Measurements from ENCODE around the gene CACTIN.
A peak's percentile ranks its signal among the peaks of the same experiment; 100 is the strongest.
"Not testable (repeated sequence)": the region's sequence is repeated elsewhere in the genome, so short reads cannot be mapped to it uniquely, and the experiment has no call there.

Gene CACTIN

DNA sequence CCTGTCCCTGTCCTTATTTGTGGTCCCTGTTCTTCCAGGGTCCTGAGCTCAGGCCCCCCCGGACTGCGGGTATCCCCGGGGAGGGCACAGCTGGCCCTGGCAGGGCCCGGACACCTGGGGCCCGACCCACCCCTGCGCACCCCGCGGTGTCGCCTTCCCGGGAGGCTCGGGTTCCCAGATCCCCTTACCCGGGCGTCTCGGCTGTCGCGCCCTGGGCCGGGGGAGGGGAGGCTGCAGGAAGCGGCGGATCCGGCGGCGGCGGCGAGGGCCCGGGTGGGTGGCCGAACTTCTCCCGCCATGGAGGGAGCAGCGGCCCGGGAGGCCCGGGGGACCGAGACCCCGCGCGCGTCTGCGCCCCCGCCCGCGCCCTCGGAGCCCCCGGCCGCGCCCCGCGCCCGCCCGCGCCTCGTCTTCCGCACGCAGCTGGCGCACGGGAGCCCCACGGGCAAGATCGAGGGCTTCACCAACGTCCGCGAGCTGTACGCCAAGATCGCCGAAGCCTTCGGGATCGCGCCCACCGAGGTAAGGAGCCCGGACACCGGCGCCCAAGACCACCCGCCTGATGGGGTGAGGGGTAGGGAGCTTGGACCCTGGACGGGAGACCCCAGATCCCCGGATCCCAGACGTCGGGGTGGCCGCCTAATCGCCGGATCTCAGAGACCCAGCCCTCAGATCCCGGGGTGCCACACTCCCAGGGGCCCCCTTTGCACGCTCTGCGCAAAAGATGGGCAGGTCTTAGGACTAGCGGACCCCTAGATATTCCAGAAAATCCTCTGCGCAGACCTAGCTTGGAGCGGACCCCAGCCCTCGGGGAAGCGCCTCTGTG is 41.1 kb downstream of the CACTIN start, which contains the start of gene GIPC3:
Gene GIPC3, plus strand, starts transcription at position 178 of the 826 bp plus-strand sequence. Its CDS starts 120 bp downstream, at position 298.
- peak in 1 of 3 donors; percentile 38 for DNase-seq

GRCh38 chr19:3584036-3584802 is 42.4 kb downstream of the CACTIN start:
- DNase-seq = not testable (repeated sequence)

- DNase-seq = not testable (repeated sequence)
These were observed 44.8 kb downstream of the CACTIN start for GRCh38 chr19:3581792-3582191.

DNA sequence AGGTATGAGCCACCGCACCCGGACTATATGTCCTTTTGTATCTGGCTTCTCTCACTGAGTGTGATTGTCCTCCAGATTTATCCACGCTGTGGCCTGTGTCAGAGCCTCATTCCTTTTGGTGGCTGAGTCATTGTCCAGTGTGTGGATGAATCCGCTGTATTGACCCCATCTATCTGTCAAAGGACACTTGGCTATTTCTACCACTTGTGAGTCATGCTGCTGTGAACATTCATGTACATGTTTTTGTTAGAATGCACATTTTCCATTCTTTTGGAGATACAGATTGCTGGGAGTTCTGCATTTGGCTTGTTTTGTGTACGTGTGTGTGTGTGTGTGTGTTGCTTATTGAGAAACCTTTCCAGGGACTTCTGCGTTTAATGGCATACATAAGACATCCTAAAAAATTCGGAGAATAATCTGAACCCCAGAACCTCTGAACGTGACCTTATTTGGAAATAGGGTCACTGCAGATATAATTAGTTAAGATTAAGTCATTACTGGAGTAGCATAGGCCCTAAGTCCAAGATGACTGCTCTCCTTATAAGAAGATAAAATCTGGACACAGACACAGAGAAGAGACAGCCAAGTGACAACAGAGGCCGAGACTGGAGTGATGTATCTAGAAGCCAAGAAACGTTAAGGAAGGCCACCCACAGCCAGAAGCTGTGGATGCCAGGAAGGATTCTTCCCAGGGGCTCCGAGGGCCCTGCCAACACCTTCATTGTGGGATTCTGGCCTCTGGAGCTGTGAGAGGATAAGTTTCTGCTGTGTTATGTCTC is 46.2 kb downstream of the CACTIN start:
- peak; percentile 79 to 92 (median 91) for DNase-seq

DNA sequence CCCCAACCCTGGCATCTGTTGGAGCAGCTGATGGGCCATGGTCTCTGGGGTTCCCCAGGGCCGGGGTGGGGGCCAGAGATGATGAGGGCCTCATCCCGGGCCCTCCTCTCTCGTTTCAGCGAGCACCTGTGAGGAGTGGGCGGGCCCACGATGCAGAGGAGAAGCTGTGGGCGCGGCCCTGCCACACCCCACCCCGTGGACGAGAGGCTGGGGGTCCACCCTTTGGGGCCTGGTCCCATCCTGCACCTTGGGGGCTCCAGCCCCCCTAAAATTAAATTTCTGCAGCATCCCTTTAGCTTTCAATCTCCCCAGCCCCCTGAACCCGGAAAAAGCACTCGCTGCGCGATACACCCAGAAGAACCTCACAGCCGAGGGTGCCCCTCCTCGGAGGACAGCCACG is 48.2 kb downstream of the CACTIN start:
- no peak for DNase-seq

DNA sequence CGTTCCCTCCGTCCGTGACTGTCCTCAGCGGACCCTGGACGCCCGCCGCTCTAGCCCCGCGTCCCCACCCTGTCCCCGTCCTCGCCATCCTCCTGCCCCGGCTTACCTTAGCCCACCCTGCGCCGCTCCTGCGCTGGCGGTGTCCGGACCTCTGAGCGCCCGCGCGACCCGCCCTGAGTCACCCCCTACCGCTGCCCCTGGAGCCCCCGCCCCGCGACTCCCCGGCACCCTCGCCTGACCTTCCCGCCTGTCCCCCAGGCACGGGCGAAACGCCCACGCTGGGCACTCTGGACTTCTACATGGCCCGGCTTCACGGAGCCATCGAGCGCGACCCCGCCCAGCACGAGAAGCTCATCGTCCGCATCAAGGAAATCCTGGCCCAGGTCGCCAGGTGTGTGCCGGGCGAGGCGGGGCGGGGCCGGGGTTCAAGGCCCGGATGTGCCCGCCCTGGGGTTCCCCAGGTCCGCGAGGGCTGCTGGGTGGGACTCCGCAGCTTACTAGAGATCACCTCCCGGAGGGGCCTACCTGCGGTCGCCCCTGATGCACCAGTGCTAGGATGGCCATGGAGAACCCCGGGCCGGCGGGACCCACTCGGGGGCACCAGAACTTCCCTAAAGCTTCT is 48.8 kb downstream of the CACTIN start:
- no peak for DNase-seq

DNA sequence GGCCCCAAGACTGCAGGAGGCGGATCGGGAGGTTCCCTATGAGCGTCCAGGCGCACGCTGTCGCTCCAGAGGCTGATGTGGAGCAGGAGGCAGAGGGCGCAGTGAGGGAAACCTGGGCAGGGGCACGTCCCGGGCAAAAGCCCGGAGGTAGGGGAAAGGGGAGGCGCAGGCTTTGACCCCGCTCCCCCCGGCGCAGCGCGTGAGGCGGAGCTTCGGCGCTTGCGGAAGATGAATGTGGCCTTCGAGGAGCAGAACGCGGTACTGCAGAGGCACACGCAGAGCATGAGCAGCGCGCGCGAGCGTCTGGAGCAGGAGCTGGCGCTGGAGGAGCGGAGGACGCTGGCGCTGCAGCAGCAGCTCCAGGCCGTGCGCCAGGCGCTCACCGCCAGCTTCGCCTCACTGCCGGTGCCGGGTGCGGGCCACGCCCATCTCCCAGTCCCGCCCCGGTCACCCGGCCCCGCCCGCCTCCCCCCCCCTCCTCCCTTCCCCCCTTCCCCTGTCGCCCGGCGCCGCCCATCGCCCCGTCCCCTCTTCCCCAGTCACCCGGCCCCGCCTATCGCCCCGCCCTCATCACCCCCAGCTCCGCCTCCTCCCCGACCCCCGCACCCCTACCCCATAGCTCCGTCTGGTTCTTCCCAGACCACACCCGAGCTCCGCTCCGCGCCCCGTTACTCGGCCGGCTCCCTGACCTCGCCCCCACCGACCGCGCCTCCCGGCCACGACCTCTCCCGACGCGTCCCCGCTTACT is 49.7 kb downstream of the CACTIN start:
- peak in 2 of 3 donors; percentile 35 to 46 for DNase-seq

DNA sequence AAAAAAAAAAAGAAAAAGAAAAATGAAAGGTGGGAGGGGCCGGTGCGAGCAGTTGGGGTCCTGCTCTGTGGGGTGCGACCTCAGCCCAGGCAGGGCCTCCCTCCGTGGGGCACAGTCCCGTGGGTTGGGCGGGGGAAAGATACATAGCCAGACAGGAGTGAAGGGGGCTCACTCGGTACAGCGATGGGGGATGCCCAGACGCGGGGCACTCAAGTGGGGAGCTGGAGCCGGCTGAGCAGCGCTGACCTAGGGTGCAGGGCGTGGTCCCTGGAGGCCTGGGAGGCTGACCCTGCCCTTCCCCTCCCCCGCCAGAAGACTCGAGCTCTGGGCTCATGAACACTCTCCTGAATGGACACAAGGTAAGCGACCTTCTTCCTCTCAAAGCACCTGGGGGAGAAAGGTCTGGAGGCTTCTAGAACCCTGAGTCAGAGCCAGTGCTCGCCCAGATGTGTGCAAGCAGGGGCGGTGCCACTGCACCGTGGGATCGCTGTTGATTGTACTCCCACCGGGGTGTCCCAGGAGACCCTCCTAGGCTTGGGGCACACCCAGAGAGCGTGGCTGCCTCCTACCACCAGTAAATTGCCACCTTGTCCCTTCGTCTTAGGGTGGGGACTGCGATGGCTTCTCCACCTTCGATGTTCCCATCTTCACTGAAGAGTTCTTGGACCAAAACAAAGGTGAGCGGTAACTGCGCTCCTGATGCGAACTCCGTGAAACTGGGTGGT is 50.5 kb downstream of the CACTIN start:
- DNase-seq = no peak

GRCh38 chr19:3575260-3575741 is 51.3 kb downstream of the CACTIN start:
- DNase-seq = no peak

GRCh38 chr19:3573858-3574637 is 52.5 kb downstream of the CACTIN start:
- peak; percentile 99 to 100 (median 100) for DNase-seq

GRCh38 chr19:3573162-3573857 is 53.3 kb downstream of the CACTIN start:
- peak in 2 of 3 donors; percentile 39 to 66 for DNase-seq

DNA sequence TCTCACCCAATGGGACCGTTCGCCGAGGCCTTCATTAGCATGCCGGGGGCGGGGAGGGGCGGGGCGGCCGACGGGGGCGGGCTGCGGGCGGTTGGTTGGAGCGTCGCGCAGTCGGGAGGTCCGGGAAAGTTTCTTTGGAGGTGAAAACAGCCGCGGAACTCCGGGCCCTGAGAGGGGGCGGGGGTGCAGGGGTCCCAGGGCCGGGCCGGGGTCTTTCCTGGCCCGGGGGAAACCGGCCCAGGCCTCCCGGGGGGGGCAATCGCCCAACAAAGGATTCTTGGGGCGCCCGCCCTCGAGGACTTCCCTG is 53.8 kb downstream of the CACTIN start, which contains the start of gene HMG20B:
Gene HMG20B, plus strand, starts transcription at position 90 of the 307 bp plus-strand sequence. CDS start 366 bp downstream, outside the sequence.
- DNase-seq = no peak

- DNase-seq = peak; percentile 100
These were observed 54.3 kb downstream of the CACTIN start for GRCh38 chr19:3572132-3572854.

DNA sequence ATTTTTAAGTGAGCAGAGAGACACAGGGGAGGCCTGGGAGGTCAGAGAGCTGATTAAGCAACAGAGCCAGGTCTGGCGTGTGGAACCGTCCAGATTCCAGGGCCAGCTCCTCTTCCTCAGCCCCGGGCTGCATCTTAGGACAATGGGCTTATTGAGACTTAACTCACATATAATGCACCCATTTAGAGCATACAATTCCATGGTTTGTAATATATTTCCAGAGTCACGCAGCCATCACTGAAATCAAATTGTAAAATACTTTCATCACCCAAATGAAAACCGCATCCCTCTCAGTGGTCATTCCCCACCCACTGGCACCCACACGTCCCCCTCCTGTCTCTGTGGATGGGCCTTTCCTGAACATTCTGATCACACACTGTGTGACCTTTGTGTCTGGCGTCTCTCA is 56.0 kb downstream of the CACTIN start:
- peak; percentile 72 to 80 (median 76) for DNase-seq

DNA sequence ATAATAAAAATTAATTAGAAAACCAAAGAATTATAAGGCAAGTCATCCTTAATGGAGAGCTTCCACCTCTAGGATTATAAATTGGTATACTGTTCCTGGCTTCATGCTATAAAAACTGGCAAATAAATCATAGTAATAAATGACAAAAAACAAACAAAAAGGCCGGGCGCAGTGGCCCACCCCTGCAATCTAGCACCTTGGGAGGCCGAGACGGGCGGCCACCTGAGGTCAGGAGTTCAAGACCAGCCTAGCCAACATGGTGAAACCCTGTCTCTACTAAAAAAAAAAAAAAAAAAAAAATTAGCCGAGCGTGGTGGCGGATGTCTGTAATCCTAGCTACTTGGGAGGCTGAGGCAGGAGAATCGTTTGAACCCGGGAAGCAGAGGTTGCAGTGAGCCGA is 56.5 kb downstream of the CACTIN start:
- DNase-seq = not testable (repeated sequence)

- DNase-seq = peak in 2 of 3 donors; percentile 48 to 49
These were observed 61.5 kb downstream of the CACTIN start for GRCh38 chr19:3565139-3565538.

GRCh38 chr19:3563709-3564524 is 62.7 kb downstream of the CACTIN start:
- DNase-seq = peak; percentile 69 to 76 (median 74)
